Gastroesophageal sphincter (tissue), 3 donors: ENCODE results near the gene UBAC2.

Source experiments
- CTCF ChIP-seq, 4 experiments: fragments of 200-600 bp in 2 of 4; fragments of 450-650 bp in 2 of 4; sonication (generic) in 1 of 4; IDR thresholded peaks; one replicate each; pipeline ENCODE4 v1.5.1; 2017 to 2019; ENCODE audit warnings: antibody characterized with exemption in 4 of 4, mild to moderate bottlenecking in 2 of 4, moderate library complexity in 2 of 4
- POLR2A ChIP-seq, 2 donors: fragments of 450-650 bp; IDR thresholded peaks; one replicate each; pipeline ENCODE4 v1.6.1; 2017; ENCODE audit warnings: antibody characterized with exemption in 2 of 2, mild to moderate bottlenecking in 2 of 2, moderate library complexity in 1 of 2

DNA sequence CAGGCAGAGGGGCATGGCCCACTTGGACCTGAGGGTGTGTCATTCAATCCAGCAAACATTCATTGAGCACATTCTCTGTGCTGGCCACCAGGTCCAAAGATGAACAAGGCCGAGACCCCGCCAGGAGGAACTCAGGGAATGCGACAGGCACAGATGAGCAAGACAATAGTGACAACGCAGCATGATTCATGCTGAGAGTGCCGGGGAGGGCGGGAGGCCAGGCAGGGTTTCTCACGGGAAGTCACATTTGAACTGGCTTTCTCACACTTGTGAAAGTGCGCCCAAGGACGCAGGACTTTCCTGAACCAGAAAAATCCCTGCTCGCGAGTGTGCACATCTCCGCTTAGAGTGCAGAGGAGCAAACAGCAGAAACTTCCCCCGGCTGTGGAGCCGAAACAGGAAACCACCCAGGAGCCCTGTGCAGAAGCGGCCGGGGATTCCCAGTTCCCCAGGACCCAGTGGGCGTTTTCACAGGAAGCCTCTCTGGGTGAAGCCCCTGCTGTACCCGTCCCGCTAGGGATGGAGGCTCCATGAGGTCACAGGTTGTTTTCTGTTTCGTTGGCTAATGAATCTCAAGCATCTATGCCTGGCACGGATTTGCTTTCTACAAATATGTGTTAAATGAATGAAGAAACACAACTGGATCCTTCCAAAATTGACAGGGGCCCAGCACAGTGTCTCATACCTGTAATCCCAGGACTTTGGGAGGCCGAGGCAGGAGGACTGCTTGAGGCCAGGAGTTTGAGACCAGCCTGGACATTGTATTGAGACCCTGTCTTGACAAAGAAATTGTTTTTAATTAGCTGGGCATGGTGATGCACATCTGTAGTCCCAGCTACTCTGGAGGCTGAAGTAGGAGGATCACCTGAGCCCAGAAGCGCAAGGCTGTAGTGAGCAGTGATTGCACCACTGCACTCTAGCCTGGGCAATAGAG is 232.2 kb downstream of the UBAC2 start:
- TF ChIP-seq CTCF (IDR thresholded peaks at IDR 0.05) = no peak
- TF ChIP-seq POLR2A (IDR thresholded peaks at IDR 0.05) = no peak
